ENCODE data around the gene IMP3.

The IMP3 gene

GRCh38 chr15:75648156-75649000, 8.4 kb upstream of the IMP3 start:
- DNase-seq (ENCODE audit: low spot score): no peak
- TF ChIP-seq CTCF (IDR thresholded peaks at IDR 0.05; ENCODE audit: extremely low read depth, missing control alignments): no peak

- DNase-seq (ENCODE audit: low spot score): peak; percentile 84
- peak; percentile 44 for TF ChIP-seq CTCF (IDR thresholded peaks at IDR 0.05; ENCODE audit: extremely low read depth, missing control alignments)
These were observed 7.5 kb upstream of the IMP3 start, which contains the start of gene SNX33 for GRCh38 chr15:75647370-75648155. Gene SNX33 (plus strand): TSS chr15:75647912. CDS start chr15:75649103, 1,191 bp downstream.

- DNase-seq (ENCODE audit: low spot score): peak; percentile 54
- no peak for TF ChIP-seq CTCF (IDR thresholded peaks at IDR 0.05; ENCODE audit: extremely low read depth, missing control alignments)
These were observed 6.9 kb upstream of the IMP3 start for GRCh38 chr15:75646944-75647364.

- DNase-seq (ENCODE audit: low spot score): no peak
- no peak for TF ChIP-seq CTCF (IDR thresholded peaks at IDR 0.05; ENCODE audit: extremely low read depth, missing control alignments)
These were observed 6.3 kb upstream of the IMP3 start for GRCh38 chr15:75646112-75646943.

- DNase-seq (ENCODE audit: low spot score): no peak
- TF ChIP-seq CTCF (IDR thresholded peaks at IDR 0.05; ENCODE audit: extremely low read depth, missing control alignments): no peak
These were observed 4.4 kb upstream of the IMP3 start for GRCh38 chr15:75644376-75644775.

- TF ChIP-seq CTCF (IDR thresholded peaks at IDR 0.05; ENCODE audit: extremely low read depth, missing control alignments): no peak
- no peak for DNase-seq (ENCODE audit: low spot score)
These were observed 1.6 kb upstream of the IMP3 start for GRCh38 chr15:75641603-75642002.

All from GM20000 (cell line).